ENCODE data around the gene ZHX3.

The ZHX3 gene

DNA sequence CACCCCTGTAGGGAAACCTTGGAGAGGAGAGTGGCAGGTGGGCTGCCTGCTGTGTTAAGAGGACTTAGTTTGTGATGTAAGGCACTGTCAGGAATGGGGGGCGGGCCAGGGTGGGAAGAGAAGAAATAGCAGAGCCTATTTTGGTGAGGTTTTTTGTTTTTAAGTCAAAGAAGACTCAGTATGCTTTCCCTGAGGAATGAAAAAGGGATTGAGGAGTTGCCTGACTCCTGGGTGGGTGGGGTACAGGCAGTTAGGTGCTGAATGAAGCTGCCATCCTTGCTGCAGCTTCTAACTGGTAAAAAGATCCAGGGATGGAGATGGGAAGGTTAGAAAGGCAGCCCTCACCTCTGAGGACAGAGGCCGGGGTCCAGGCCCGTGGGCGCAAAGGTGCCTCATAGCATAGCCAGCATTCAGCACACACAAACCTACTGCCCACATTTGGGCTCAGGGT is 142.3 kb downstream of the ZHX3 start:
- Histone ChIP-seq H3K27me3 (ENCODE audit: insufficient read depth, low read length, poor library complexity, severe bottlenecking) (no peaks in the 10 kb centered on the region), H3K9me2 (replicated peaks; ENCODE audit: low read depth, low read length) (no peaks in the 10 kb centered on the region), H3K4me2 (ENCODE audit: low read depth, low read length, poor library complexity, severe bottlenecking) (no peak overlapping the region), H3K36me3 (ENCODE audit: insufficient read depth, low read length) (peaks cover 69% of the 10 kb centered on the region; the same call in 1 of the 2 replicates), H4K20me1 (ENCODE audit: insufficient read depth, low read length, poor library complexity, severe bottlenecking) (peaks cover 2% of the 10 kb centered on the region), H3K9ac (ENCODE audit: low read depth, low read length, poor library complexity, severe bottlenecking) (no peak overlapping the region), H3K4me3 (ENCODE audit: low read length, poor library complexity, severe bottlenecking) (no peak overlapping the region), H3K79me2 (ENCODE audit: insufficient read depth, low read length) (no peaks in the 10 kb centered on the region), H3K4me1 (ENCODE audit: insufficient read depth, low read length, poor library complexity, severe bottlenecking) (no peaks in the 10 kb centered on the region), H3F3A (ENCODE audit: low read depth) (no peaks in the 10 kb centered on the region), H2AFZ (ENCODE audit: low read length) (no peak overlapping the region), H3K9me3 (ENCODE audit: insufficient read depth, low read depth, low read length) (no peaks in the 10 kb centered on the region)
- TF ChIP-seq CTCF (conservative IDR thresholded peaks at IDR 0.05; ENCODE audit: low read length): no peak
- TF ChIP-seq EZH2phosphoT487 (IDR thresholded peaks at IDR 0.05; ENCODE audit: borderline replicate concordance): no peak

GRCh38 chr20:41174782-41175181 is 142.7 kb downstream of the ZHX3 start:
- Histone ChIP-seq H3K9ac (ENCODE audit: low read depth, low read length, poor library complexity, severe bottlenecking) (no peak overlapping the region), H3K4me2 (ENCODE audit: low read depth, low read length, poor library complexity, severe bottlenecking) (no peak overlapping the region)
- no peak for TF ChIP-seq EZH2phosphoT487 (IDR thresholded peaks at IDR 0.05; ENCODE audit: borderline replicate concordance)
- no peak for TF ChIP-seq CTCF (conservative IDR thresholded peaks at IDR 0.05; ENCODE audit: low read length)

DNA sequence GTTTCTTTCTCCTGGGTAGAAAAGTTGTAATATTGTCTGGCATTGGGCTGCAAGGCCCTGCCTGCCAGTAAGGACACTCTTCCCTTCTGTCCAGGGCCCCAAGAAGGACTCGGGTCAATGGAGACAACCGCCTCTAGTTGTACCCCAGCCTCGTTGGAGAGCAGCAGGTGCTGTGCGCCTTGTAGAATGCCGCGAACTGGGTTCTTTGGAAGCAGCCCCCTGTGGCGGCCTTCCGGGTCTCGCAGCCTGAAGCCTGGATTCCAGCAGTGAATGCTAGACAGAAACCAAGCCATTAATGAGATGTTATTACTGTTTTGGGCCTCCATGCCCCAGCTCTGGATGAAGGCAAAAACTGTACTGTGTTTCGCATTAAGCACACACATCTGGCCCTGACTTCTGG is 143.2 kb downstream of the ZHX3 start:
- H3K36me3 ChIP-seq (ENCODE audit: insufficient read depth, low read length): peaks cover 77% of the 10 kb centered on the region; the same call in 1 of the 2 replicates
- no peak overlapping the region for H2AFZ ChIP-seq (ENCODE audit: low read length)
- no peak overlapping the region for H3K4me2 ChIP-seq (ENCODE audit: low read depth, low read length, poor library complexity, severe bottlenecking)
- no peaks in the 10 kb centered on the region for H3K79me2 ChIP-seq (ENCODE audit: insufficient read depth, low read length)
- H4K20me1 ChIP-seq (ENCODE audit: insufficient read depth, low read length, poor library complexity, severe bottlenecking): peaks cover 9% of the 10 kb centered on the region
- no peak overlapping the region for H3K4me3 ChIP-seq (ENCODE audit: low read length, poor library complexity, severe bottlenecking)
- no peaks in the 10 kb centered on the region for H3K27me3 ChIP-seq (ENCODE audit: insufficient read depth, low read length, poor library complexity, severe bottlenecking)
- H3K4me1 ChIP-seq (ENCODE audit: insufficient read depth, low read length, poor library complexity, severe bottlenecking): no peaks in the 10 kb centered on the region
- no peak overlapping the region for H3K9ac ChIP-seq (ENCODE audit: low read depth, low read length, poor library complexity, severe bottlenecking)
- H3K9me3 ChIP-seq (ENCODE audit: insufficient read depth, low read depth, low read length): no peaks in the 10 kb centered on the region
- TF ChIP-seq EZH2phosphoT487 (IDR thresholded peaks at IDR 0.05; ENCODE audit: borderline replicate concordance) (no peak), CTCF (conservative IDR thresholded peaks at IDR 0.05; ENCODE audit: low read length) (no peak)
- no peaks in the 10 kb centered on the region for H3K9me2 ChIP-seq (replicated peaks; ENCODE audit: low read depth, low read length)
- no peaks in the 10 kb centered on the region for H3F3A ChIP-seq (ENCODE audit: low read depth)

More at GRCh38 chr20:41174782-41175181, 142.7 kb downstream of the ZHX3 start:
- H3F3A ChIP-seq (ENCODE audit: low read depth): no peaks in the 10 kb centered on the region
- H3K4me3 ChIP-seq (ENCODE audit: low read length, poor library complexity, severe bottlenecking): no peak overlapping the region
- no peaks in the 10 kb centered on the region for H3K9me3 ChIP-seq (ENCODE audit: insufficient read depth, low read depth, low read length)
- H3K36me3 ChIP-seq (ENCODE audit: insufficient read depth, low read length): peaks cover 73% of the 10 kb centered on the region; the same call in 1 of the 2 replicates
- no peak overlapping the region for H2AFZ ChIP-seq (ENCODE audit: low read length)
- no peaks in the 10 kb centered on the region for H3K79me2 ChIP-seq (ENCODE audit: insufficient read depth, low read length)
- peaks cover 5% of the 10 kb centered on the region for H4K20me1 ChIP-seq (ENCODE audit: insufficient read depth, low read length, poor library complexity, severe bottlenecking)
- H3K4me1 ChIP-seq (ENCODE audit: insufficient read depth, low read length, poor library complexity, severe bottlenecking): no peaks in the 10 kb centered on the region
- H3K9me2 ChIP-seq (replicated peaks; ENCODE audit: low read depth, low read length): no peaks in the 10 kb centered on the region
- H3K27me3 ChIP-seq (ENCODE audit: insufficient read depth, low read length, poor library complexity, severe bottlenecking): no peaks in the 10 kb centered on the region
